IPS-18c (cell line): Measurements from ENCODE around the gene AFAP1L2.

ENCODE experiments used
- H3K4me3 ChIP-seq: 2 replicates; pipeline ENCODE4 v1.7.0; 2013; ENCODE audit warnings: low read depth, mild to moderate bottlenecking, low read length, moderate library complexity; ENCODE audit not compliant: insufficient read depth
- H3K9me3 ChIP-seq: one replicate; pipeline ENCODE4 v1.6.1; 2013; ENCODE audit warnings: mild to moderate bottlenecking, low read length, moderate library complexity; ENCODE audit not compliant: control insufficient read depth, insufficient read depth

Gene AFAP1L2

GRCh38 chr10:114279901-114280644 is 124.2 kb downstream of the AFAP1L2 start:
- Histone ChIP-seq H3K4me3 (no peak overlapping the region), H3K9me3 (no peaks in the 10 kb centered on the region)

DNA sequence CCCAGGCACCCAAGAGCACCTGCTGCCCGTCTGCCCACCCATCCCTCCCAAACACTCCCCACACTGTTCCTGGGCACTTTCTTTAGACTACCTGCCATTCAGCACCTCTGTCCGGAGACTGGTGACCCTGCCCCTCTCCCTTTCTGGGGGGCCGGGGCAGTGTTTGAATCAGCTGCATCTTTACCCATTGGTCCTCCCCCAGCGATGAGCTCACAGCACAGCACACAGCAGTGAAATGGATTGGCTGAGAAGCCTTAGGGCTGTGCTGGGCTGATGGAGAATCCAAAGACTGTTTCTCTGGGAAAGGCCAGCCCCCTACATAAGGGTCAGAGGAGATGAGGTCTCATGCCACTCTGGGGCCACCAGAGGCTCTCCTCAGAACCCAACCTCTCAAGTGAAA is 125.0 kb downstream of the AFAP1L2 start:
- H3K9me3 ChIP-seq: no peaks in the 10 kb centered on the region
- H3K4me3 ChIP-seq: no peak overlapping the region

DNA sequence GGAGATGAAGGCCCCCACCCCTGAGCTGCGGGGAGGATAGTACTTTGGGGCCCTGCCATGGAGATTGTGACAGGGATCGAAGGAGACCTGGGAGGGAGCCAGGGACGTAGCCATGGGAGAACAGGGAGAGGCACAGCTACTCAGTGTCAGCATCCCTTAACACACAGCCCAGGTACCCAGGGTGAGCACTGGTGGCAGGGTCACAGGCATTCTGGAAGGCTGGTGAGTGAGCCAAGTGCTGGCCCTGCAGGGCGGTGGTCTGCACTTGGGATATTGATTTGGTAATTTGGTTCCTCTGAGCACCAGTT is 125.5 kb downstream of the AFAP1L2 start:
- Histone ChIP-seq H3K9me3 (no peaks in the 10 kb centered on the region), H3K4me3 (no peak overlapping the region)

- Histone ChIP-seq H3K4me3 (no peak overlapping the region), H3K9me3 (no peaks in the 10 kb centered on the region)
These were observed 126.0 kb downstream of the AFAP1L2 start for GRCh38 chr10:114278140-114278883.

GRCh38 chr10:114276671-114277070 is 127.6 kb downstream of the AFAP1L2 start:
- H3K4me3 ChIP-seq: no peak overlapping the region
- no peaks in the 10 kb centered on the region for H3K9me3 ChIP-seq

DNA sequence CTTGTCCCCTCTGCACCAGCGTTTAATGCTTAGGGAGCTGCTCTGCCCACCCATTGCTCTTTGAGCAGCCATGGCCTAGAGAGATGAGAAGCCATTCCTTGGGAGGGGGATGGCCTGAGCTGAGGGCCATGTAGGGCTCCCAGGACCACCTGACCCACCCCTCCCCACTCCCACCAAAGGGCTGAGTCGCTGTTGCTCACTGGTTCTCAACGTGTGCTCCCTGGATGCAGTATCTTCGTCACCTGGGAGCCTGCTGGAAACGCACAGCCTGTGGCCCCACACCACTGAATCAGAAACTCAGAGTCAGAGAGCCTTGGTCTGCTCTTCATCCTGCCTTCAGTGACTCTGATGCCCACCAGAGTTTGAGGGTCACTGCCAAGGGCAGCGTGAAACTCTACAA is 128.2 kb downstream of the AFAP1L2 start:
- no peak overlapping the region for H3K4me3 ChIP-seq

DNA sequence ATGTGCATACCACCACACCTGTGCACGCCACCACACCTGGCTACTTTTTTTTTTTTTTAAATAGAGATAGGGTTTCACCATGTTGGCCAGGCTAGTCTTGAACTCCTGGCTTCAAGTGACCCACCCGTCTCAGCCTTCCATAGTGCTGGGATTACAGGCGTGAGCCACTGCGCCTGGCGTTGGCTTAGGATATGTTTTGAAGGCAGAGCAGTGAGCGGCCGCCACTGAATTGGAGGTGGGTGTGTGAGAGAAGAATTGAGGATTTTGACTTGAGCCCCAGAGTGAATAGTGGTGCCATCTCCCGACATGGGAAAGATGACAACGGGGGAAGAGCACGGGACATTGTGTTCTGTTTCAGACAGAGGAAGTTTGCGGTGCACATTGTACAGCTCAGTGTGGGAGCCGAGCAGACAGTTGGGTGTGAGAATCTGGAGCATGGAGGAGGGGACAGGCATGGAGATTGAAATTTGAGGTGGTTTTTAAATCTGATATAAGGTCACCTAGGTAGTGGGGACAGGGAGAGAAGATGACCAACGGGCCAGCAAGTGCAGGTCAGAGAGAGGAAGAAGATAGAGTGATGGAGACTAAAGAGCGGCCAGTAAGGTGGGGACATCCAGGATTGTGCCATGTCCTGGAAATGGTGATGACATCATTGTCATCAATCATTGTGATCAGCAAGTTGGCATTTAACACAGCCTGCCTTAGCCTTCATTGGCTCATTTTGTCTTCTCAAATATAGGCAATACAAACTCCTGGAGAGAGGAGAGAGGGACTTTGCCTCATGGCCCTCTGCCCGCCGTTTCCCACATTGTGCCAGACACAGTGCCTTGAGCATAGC is 129.5 kb downstream of the AFAP1L2 start:
- no peak overlapping the region for H3K4me3 ChIP-seq

More for the DNA sequence above, 128.2 kb downstream of the AFAP1L2 start:
- no peaks in the 10 kb centered on the region for H3K9me3 ChIP-seq

DNA sequence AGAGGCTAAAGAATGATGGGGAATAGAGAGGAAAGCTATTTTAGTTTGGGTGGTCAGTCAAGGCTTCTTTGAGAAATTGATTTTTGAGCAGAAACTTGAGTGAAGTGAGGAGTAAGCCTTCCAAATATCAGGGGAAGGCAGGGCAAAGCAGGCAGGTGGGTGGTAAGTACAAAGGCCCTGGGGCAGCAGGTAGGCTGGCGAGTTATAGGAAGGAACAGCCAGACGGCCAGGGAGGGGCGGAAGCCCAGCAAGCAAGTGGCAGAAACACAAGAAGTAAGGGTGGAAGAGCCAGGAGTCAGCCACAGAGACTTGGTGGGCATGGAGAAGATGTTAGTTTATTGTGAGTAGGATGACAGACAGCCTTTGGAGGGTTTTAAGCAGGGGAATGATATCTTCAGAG is 130.4 kb downstream of the AFAP1L2 start:
- Histone ChIP-seq H3K4me3 (no peak overlapping the region), H3K9me3 (no peaks in the 10 kb centered on the region)

More for the DNA sequence above, 129.5 kb downstream of the AFAP1L2 start:
- no peaks in the 10 kb centered on the region for H3K9me3 ChIP-seq

DNA sequence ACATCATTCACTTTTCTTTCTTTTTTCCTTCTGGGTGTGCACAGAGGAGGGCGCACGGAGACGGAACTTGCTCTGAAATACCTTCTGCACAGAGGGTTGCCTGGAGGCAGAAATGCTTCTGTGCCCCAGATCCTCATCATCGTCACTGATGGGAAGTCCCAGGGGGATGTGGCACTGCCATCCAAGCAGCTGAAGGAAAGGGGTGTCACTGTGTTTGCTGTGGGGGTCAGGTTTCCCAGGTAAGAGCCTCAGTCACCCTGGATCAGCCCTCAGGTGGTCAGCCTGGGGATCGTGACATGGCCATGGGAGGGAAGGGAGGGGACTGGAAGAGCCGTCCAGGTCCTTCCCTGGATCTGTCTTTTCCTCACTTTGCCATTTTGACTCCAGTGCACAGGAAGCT is 131.6 kb downstream of the AFAP1L2 start:
- no peak overlapping the region for H3K4me3 ChIP-seq

DNA sequence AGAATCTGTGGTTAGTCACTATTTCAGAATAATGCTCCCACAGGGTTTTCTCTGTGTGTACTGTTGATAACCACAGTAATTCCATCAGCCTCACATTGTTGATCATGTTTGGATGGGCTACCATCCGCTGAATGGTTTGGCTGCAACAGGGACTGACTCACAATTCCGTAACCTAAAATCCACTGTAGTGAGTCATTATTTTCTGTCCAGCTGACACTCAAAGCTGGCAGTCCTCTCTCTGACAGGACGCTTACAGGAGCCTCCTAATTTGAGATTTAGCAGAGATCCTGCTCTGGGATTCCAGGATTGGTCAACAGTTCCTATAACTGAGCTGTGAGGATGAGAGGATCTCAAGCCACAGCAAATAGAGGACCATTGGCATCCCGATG is 132.5 kb downstream of the AFAP1L2 start:
- Histone ChIP-seq H3K9me3 (no peaks in the 10 kb centered on the region), H3K4me3 (no peak overlapping the region)

More for the DNA sequence above, 131.6 kb downstream of the AFAP1L2 start:
- no peaks in the 10 kb centered on the region for H3K9me3 ChIP-seq

GRCh38 chr10:114271075-114271778 is 133.1 kb downstream of the AFAP1L2 start:
- H3K4me3 ChIP-seq: no peak overlapping the region
- no peaks in the 10 kb centered on the region for H3K9me3 ChIP-seq

GRCh38 chr10:114266521-114266920 is 137.8 kb downstream of the AFAP1L2 start:
- H3K9me3 ChIP-seq: no peaks in the 10 kb centered on the region
- no peak overlapping the region for H3K4me3 ChIP-seq

DNA sequence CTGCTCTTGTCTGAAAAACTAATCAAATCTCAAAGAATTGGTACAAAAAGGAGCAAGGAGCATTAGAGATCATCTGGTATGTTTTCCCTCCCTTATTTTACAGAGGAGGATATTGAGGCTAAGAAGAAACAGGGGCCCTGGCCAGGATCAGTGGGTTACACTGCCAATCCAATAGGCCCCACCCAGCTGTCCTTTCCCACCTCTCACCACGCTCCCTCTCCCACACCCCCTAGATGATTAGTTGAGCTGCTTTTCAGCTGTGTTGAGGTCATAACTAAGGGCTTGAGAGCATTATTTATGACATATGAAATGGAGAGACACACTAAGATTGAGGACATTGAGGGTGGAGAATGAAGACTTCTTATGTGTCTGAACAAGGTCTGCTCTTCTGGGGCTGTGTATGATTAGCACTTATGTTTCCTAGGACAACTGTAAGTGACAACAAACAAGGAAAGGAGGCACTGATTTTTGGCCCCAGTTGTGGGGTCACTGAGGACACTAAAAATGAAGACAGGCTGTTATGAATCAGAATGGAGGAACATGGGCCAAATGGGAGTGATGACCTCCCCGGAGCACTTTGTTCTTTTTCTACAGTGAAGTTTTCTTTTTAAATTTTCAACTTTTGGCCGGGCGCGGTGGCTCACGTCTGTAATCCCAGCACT is 138.8 kb downstream of the AFAP1L2 start:
- Histone ChIP-seq H3K9me3 (no peaks in the 10 kb centered on the region), H3K4me3 (no peak overlapping the region)

GRCh38 chr10:114262496-114262895 is 141.8 kb downstream of the AFAP1L2 start:
- H3K4me3 ChIP-seq: no peak overlapping the region

DNA sequence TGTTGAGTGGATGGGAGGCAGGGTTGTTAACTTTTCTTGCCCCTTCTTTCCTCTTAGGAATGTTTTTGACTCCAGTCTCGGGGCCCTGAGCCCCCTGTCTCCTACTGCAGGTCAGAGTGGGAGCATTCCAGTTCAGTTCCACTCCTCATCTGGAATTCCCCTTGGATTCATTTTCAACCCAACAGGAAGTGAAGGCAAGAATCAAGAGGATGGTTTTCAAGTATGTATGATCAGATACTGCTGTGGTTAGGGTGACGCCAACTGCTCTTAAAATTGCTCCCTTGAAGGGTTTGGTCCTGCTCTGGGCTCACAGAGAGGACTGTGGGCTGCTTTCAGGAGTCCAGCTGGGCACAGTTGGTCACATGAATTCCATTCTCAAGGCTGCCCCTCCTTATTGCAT is 143.2 kb downstream of the AFAP1L2 start:
- H3K4me3 ChIP-seq: no peak overlapping the region
- H3K9me3 ChIP-seq: no peaks in the 10 kb centered on the region

More at GRCh38 chr10:114262496-114262895, 141.8 kb downstream of the AFAP1L2 start:
- no peaks in the 10 kb centered on the region for H3K9me3 ChIP-seq

- Histone ChIP-seq H3K9me3 (no peaks in the 10 kb centered on the region), H3K4me3 (no peak overlapping the region)
These were observed 143.9 kb downstream of the AFAP1L2 start for GRCh38 chr10:114260366-114260765.

DNA sequence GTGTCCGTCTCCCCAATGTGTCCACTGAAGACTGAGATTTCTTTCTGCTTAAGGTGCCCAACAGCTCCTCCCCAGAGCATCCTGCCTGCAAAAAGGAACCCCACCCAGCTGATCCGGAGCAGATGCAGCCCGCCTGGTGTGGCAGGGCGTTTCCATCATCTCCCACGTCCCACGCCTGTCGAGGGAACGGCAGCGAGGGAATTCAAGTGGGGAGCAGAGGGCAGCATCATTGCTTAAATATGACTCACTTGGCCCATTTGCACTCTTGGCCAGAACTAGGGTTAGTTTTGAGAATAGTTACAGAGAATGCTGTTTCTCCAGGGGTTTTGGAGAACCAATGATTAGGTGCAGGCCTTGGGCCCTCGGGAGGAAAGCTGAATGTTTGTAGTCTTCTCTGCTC is 144.5 kb downstream of the AFAP1L2 start:
- Histone ChIP-seq H3K9me3 (no peaks in the 10 kb centered on the region), H3K4me3 (no peak overlapping the region)
